Measurements from ENCODE around the gene AXL.
A peak's percentile ranks its signal among the peaks of the same experiment; 100 is the strongest.

AXL gene

DNA sequence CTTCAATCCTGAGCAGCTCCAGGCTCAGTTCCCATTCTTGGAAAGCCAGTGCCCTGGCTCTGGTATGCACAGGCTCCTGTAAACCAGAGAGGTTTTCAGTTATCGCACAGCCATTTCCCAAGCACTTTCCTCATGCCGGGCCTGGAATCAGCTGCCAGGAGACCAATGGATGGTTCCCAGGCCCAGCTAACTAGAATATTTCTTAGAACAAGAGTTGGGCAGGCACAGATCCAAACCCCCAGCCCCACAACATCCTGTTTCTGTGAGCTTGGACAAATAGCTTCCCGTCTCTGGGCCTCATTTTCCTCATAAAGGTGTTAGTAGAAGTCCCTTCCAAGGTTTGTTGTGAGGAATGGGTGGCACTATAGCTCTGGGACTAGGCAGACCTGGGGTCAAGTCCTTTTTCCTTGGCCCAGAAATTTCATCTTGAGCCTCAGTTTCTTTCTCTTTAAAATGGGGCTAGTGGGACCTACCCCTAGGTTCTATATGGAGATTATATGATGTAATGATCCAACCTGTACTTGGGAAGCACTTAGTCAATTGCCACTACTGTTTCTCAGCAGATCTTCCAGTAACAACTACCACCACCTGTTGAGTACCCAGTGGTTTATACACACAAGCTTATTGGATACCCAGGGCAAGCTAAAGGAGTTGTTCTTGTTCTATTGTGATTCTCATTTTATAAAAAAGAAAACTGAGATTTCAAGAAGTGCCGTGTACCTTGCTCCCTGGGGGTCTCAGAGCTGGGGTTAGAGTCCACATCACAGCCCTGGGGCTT is 85.9 kb downstream of the AXL start:
- no peak for TF ChIP-seq EP300 (IDR thresholded peaks at IDR 0.05; ENCODE audit: borderline replicate concordance)
- TF ChIP-seq, protein P1, sequence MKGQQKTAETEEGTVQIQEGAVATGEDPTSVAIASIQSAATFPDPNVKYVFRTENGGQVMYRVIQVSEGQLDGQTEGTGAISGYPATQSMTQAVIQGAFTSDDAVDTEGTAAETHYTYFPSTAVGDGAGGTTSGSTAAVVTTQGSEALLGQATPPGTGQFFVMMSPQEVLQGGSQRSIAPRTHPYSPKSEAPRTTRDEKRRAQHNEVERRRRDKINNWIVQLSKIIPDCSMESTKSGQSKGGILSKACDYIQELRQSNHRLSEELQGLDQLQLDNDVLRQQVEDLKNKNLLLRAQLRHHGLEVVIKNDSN (IDR thresholded peaks at IDR 0.05) = no peak
- TF ChIP-seq CREB1 (IDR thresholded peaks at IDR 0.05; ENCODE audit: low read depth) = no peak

DNA sequence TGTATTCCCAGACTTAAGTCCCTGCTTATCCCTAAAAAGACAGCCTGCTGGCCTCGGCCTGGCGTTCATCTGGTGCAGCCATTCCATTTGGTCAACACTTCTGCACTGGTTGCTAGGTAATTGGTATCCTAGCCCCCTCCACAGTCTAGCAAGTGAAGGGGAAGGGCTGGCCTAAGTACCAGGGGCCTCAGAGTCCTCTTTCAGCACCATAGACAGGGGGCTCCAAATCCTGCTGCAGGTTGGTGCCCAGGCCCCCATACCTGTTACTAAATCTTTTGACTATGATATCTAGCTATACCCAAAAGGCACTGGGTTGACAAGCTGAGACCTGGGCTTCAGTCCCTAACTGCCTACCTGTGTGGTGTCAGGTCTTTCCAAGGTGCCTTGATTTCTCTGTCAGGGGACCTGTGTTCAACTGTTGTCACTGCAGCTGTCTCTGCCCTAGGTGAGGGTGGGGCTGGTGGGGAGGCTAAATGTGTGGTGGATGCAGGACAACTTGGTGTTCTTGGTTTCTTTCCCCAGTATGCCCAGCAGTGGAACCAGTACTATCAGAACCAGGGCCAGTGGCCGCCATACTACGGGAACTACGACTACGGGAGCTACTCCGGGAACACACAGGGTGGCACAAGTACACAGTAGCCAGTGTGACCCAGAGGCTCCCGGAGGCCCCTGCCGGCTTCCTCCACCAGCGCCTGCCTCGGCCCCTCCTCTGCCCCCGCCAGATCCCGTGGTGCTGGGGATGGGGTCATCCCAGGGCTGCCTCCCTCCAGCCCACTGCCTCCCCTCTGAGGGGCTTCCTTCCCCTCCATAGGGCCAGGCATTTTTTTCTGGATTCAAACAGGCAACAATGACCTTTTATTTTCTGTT is 87.1 kb downstream of the AXL start:
- TF ChIP-seq, protein P2, sequence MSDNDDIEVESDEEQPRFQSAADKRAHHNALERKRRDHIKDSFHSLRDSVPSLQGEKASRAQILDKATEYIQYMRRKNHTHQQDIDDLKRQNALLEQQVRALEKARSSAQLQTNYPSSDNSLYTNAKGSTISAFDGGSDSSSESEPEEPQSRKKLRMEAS (IDR thresholded peaks at IDR 0.05) = no peak
- TF ChIP-seq CREB1 (IDR thresholded peaks at IDR 0.05; ENCODE audit: low read depth) = no peak
- TF ChIP-seq, protein P1 (IDR thresholded peaks at IDR 0.05) = no peak
- TF ChIP-seq, protein P3, sequence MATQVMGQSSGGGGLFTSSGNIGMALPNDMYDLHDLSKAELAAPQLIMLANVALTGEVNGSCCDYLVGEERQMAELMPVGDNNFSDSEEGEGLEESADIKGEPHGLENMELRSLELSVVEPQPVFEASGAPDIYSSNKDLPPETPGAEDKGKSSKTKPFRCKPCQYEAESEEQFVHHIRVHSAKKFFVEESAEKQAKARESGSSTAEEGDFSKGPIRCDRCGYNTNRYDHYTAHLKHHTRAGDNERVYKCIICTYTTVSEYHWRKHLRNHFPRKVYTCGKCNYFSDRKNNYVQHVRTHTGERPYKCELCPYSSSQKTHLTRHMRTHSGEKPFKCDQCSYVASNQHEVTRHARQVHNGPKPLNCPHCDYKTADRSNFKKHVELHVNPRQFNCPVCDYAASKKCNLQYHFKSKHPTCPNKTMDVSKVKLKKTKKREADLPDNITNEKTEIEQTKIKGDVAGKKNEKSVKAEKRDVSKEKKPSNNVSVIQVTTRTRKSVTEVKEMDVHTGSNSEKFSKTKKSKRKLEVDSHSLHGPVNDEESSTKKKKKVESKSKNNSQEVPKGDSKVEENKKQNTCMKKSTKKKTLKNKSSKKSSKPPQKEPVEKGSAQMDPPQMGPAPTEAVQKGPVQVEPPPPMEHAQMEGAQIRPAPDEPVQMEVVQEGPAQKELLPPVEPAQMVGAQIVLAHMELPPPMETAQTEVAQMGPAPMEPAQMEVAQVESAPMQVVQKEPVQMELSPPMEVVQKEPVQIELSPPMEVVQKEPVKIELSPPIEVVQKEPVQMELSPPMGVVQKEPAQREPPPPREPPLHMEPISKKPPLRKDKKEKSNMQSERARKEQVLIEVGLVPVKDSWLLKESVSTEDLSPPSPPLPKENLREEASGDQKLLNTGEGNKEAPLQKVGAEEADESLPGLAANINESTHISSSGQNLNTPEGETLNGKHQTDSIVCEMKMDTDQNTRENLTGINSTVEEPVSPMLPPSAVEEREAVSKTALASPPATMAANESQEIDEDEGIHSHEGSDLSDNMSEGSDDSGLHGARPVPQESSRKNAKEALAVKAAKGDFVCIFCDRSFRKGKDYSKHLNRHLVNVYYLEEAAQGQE (IDR thresholded peaks at IDR 0.05; ENCODE audit: low read depth) = peak; percentile 49; the same call in 1 of the 2 replicates
- no peak for TF ChIP-seq YY1 (IDR thresholded peaks at IDR 0.05; ENCODE audit: low read depth)
- TF ChIP-seq TEAD4 (IDR thresholded peaks at IDR 0.05) = no peak

DNA sequence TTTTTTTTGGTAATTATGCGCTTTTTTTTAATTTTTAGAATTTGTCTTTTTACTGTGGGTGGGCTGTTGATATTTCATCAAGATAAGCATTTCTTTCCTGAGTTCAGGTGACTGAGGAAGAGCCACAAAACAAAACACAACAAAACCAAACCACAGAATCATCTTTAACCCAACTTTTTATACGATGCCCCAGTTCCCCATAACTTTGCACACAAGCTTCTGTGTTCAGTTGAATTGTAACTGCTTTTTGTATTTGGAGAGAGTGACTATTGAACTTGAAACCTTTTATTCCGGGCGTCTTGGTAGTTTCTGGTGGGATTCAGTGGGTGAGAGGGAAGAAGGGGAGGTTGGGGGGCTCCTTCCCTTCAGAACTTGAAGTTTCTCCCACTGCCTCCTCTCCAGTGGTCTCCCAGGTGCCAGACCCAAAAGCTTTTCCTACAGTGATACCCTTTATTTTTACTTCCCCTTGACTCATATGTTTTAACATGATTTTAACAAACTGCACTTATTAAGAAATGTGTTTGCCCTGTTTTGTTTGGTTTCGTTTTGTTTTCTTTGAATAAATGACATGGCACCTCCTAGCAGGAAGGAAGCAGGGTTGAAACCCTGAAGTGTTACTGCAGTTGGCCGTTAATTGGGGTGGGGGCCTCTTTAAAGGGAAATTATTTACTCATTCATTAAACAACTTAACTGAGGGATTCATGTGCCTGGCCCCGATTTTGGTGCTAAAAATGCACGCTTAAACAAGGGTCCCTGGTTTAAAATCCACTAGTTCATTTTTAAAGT is 88.3 kb downstream of the AXL start:
- TF ChIP-seq TCF12 (IDR thresholded peaks at IDR 0.05; ENCODE audit: low read depth) = no peak

DNA sequence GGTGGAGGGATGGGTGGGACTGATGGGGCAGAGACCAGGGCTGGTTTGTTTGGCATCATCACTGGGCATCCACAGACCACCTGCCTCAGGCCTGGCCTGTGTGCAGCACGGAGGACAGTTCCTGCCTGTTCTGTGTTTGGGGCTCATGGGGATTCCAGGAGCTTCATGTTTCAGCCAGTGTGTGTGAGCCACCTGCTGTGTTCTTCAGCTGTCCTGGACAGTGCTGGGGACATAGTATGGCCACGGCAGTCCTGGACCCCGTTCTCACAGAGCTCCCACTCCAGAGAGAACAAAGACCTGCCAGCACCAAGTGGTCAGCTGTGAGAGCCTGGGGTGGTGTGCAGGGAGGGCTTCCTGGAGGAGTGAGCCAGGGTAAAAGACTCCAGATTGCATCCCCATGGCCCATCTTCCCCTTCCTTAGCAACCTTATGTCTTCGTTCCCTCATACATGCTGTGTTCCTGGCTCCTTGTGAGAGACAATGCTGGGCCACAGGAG is 89.0 kb downstream of the AXL start:
- TF ChIP-seq EGR1 (IDR thresholded peaks at IDR 0.05) (no peak), TEAD4 (IDR thresholded peaks at IDR 0.05) (no peak), TCF12 (IDR thresholded peaks at IDR 0.05; ENCODE audit: low read depth) (no peak), TAF1 (IDR thresholded peaks at IDR 0.05; ENCODE audit: low read depth) (no peak), FOXM1 (IDR thresholded peaks at IDR 0.05; ENCODE audit: borderline replicate concordance, low read depth) (no peak), CREB1 (IDR thresholded peaks at IDR 0.05; ENCODE audit: low read depth) (no peak), NFIC (IDR thresholded peaks at IDR 0.05) (no peak), ZBTB7A (IDR thresholded peaks at IDR 0.05; ENCODE audit: low read depth) (no peak), CEBPB (IDR thresholded peaks at IDR 0.05) (no peak), RAD21 (IDR thresholded peaks at IDR 0.05; ENCODE audit: low read depth) (no peak), YY1 (IDR thresholded peaks at IDR 0.05; ENCODE audit: low read depth) (no peak), EP300 (IDR thresholded peaks at IDR 0.05; ENCODE audit: borderline replicate concordance) (no peak)
- TF ChIP-seq, protein P3 (IDR thresholded peaks at IDR 0.05; ENCODE audit: low read depth) = no peak
- TF ChIP-seq, protein P2 (IDR thresholded peaks at IDR 0.05) = no peak
- TF ChIP-seq, protein P1 (IDR thresholded peaks at IDR 0.05) = no peak
